GM12874 (cell line): ENCODE data around the gene KIAA1671.

ENCODE experiments used
- CTCF ChIP-seq: IDR thresholded peaks from 2 replicates; pipeline ENCODE4 v1.5.1; 2011; ENCODE audit warnings: low read depth, mild to moderate bottlenecking, control low read depth, low read length, moderate library complexity; ENCODE audit not compliant: insufficient read depth

The KIAA1671 gene

GRCh38 chr22:24995649-24996180, 43.2 kb downstream of the KIAA1671 start:
- TF ChIP-seq CTCF = no peak

- no peak for TF ChIP-seq CTCF
Observed at GRCh38 chr22:24996420-24996952, 44.0 kb downstream of the KIAA1671 start.

GRCh38 chr22:24997023-24997422, 44.5 kb downstream of the KIAA1671 start:
- TF ChIP-seq CTCF = no peak

- TF ChIP-seq CTCF = no peak
Observed at GRCh38 chr22:25000686-25001085, 48.2 kb downstream of the KIAA1671 start.

- TF ChIP-seq CTCF = no peak
Observed at GRCh38 chr22:25002241-25002985, 49.9 kb downstream of the KIAA1671 start.

- no peak for TF ChIP-seq CTCF
Observed at GRCh38 chr22:25006354-25006753, 53.8 kb downstream of the KIAA1671 start.

GRCh38 chr22:25007444-25008106, 55.1 kb downstream of the KIAA1671 start:
- no peak for TF ChIP-seq CTCF
